Measurements from ENCODE around the gene TTC7B.
A peak's percentile ranks its signal among the peaks of the same experiment; 100 is the strongest.

The TTC7B gene

GRCh38 chr14:90740946-90741681 is 75.1 kb downstream of the TTC7B start:
- DNase-seq (ENCODE audit: low read depth), result no peak

- DNase-seq (ENCODE audit: low read depth), result no peak
Observed at GRCh38 chr14:90740081-90740480, 76.1 kb downstream of the TTC7B start.

GRCh38 chr14:90739318-90740068 is 76.7 kb downstream of the TTC7B start:
- DNase-seq (ENCODE audit: low read depth), result no peak

GRCh38 chr14:90733139-90733808 is 83.0 kb downstream of the TTC7B start:
- DNase-seq (ENCODE audit: low read depth), result no peak

GRCh38 chr14:90732718-90733117 is 83.5 kb downstream of the TTC7B start:
- DNase-seq (ENCODE audit: low read depth), result no peak

GRCh38 chr14:90732139-90732538 is 84.1 kb downstream of the TTC7B start:
- DNase-seq (ENCODE audit: low read depth), result no peak

- no peak for DNase-seq (ENCODE audit: low read depth)
Observed at GRCh38 chr14:90731487-90731886, 84.7 kb downstream of the TTC7B start.

GRCh38 chr14:90730206-90730766 is 85.9 kb downstream of the TTC7B start:
- no peak for DNase-seq (ENCODE audit: low read depth)

GRCh38 chr14:90728951-90729350 is 87.3 kb downstream of the TTC7B start:
- no peak for DNase-seq (ENCODE audit: low read depth)

GRCh38 chr14:90727082-90727481 is 89.1 kb downstream of the TTC7B start:
- DNase-seq (ENCODE audit: low read depth), result no peak

- DNase-seq (ENCODE audit: low read depth), result no peak
Observed at GRCh38 chr14:90726656-90727055, 89.6 kb downstream of the TTC7B start.

GRCh38 chr14:90724866-90725265 is 91.4 kb downstream of the TTC7B start:
- no peak for DNase-seq (ENCODE audit: low read depth)

- DNase-seq (ENCODE audit: low read depth), result no peak
Observed at GRCh38 chr14:90722590-90722989, 93.6 kb downstream of the TTC7B start.

- DNase-seq (ENCODE audit: low read depth), result no peak
Observed at GRCh38 chr14:90721619-90722305, 94.5 kb downstream of the TTC7B start.

- DNase-seq (ENCODE audit: low read depth), result no peak
Observed at GRCh38 chr14:90720832-90721231, 95.4 kb downstream of the TTC7B start.

- peak; percentile 32 for DNase-seq (ENCODE audit: low read depth)
Observed at GRCh38 chr14:90720336-90720735, 95.9 kb downstream of the TTC7B start.

GRCh38 chr14:90717916-90718315 is 98.3 kb downstream of the TTC7B start:
- no peak for DNase-seq (ENCODE audit: low read depth)

GRCh38 chr14:90715993-90716392 is 100.2 kb downstream of the TTC7B start:
- no peak for DNase-seq (ENCODE audit: low read depth)

- DNase-seq (ENCODE audit: low read depth), result no peak
Observed at GRCh38 chr14:90715495-90715894, 100.7 kb downstream of the TTC7B start.

- DNase-seq (ENCODE audit: low read depth), result no peak
Observed at GRCh38 chr14:90714811-90715210, 101.4 kb downstream of the TTC7B start.

GRCh38 chr14:90704738-90705392 is 111.4 kb downstream of the TTC7B start:
- no peak for DNase-seq (ENCODE audit: low read depth)
